NT2/D1 (cell line): ENCODE measurements around the gene OR5D13.
A peak's percentile ranks its signal among the peaks of the same experiment; 100 is the strongest.

ENCODE experiments used
- DNase-seq: peaks from one replicate; pipeline ENCODE4 v3.0.0-alpha.2; 2011; ENCODE audit warnings: low read depth, low spot score
- H3K27me3 ChIP-seq: 2 replicates; pipeline ENCODE4 v1.6.0; 2011; ENCODE audit warnings: mild to moderate bottlenecking; ENCODE audit not compliant: insufficient read length, insufficient read depth
- H3K36me3 ChIP-seq: 2 replicates; pipeline ENCODE4 v1.6.1; 2011; ENCODE audit warnings: mild to moderate bottlenecking, low read length, mixed read lengths; ENCODE audit not compliant: insufficient read depth, insufficient read length
- H3K4me1 ChIP-seq: 2 replicates; pipeline ENCODE4 v1.5.1; 2011; ENCODE audit not compliant: insufficient read depth, insufficient read length
- H3K4me3 ChIP-seq: 2 replicates; pipeline ENCODE4 v1.5.1; 2011; ENCODE audit warnings: low read depth; ENCODE audit not compliant: insufficient read length
- H3K9ac ChIP-seq: 2 replicates; pipeline ENCODE4 v1.6.0; 2011; ENCODE audit warnings: low read depth; ENCODE audit not compliant: insufficient read length
- H3K9me3 ChIP-seq: 2 replicates; pipeline ENCODE4 v1.5.1; 2011; ENCODE audit warnings: mild to moderate bottlenecking, low read length; ENCODE audit not compliant: insufficient read depth
- SUZ12 ChIP-seq: IDR thresholded peaks from 2 replicates; pipeline ENCODE4 v1.6.1; 2011; ENCODE audit not compliant: insufficient read length, insufficient read depth; ENCODE audit errors: extremely low read depth
- YY1 ChIP-seq: IDR thresholded peaks from 2 replicates; pipeline ENCODE4 v1.6.1; 2011; ENCODE audit not compliant: insufficient read length, insufficient read depth
- ZNF274 ChIP-seq: IDR thresholded peaks from 2 replicates; pipeline ENCODE4 v1.6.1; 2011; ENCODE audit warnings: mild to moderate bottlenecking, low read depth, low read length

The OR5D13 gene, protein sequence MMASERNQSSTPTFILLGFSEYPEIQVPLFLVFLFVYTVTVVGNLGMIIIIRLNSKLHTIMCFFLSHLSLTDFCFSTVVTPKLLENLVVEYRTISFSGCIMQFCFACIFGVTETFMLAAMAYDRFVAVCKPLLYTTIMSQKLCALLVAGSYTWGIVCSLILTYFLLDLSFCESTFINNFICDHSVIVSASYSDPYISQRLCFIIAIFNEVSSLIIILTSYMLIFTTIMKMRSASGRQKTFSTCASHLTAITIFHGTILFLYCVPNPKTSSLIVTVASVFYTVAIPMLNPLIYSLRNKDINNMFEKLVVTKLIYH

DNA sequence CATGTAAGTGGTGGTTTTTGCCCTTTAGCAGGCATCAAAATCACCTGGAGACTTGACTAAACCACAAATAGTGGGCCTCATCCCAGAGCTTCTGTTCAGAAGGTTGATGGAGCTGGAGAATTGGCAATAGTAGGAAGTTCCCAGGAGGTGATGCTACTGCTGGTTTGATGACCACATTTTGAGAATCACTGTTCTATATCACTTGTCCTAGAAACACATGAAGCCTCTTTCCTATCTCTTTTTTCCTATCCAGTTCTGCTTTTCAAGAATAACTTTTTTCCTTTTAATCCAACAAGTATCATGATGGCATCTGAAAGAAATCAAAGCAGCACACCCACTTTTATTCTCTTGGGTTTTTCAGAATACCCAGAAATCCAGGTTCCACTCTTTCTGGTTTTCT lies at the start of gene OR5D13:
Gene OR5D13 (plus strand): TSS at position 301 of the 400 bp plus-strand sequence. CDS start 0 bp downstream, at position 301.
- Histone ChIP-seq H3K4me3 (no peak within 1 kb of the TSS), H3K9me3 (no peaks in the 10 kb centered on the region), H3K36me3 (no peaks in the 10 kb centered on the region), H3K4me1 (no peaks in the 10 kb centered on the region), H3K27me3 (no peaks in the 10 kb centered on the region), H3K9ac (no peak within 1 kb of the TSS)
- no peak for DNase-seq
- TF ChIP-seq YY1 (no peak), SUZ12 (no peak)

DNA sequence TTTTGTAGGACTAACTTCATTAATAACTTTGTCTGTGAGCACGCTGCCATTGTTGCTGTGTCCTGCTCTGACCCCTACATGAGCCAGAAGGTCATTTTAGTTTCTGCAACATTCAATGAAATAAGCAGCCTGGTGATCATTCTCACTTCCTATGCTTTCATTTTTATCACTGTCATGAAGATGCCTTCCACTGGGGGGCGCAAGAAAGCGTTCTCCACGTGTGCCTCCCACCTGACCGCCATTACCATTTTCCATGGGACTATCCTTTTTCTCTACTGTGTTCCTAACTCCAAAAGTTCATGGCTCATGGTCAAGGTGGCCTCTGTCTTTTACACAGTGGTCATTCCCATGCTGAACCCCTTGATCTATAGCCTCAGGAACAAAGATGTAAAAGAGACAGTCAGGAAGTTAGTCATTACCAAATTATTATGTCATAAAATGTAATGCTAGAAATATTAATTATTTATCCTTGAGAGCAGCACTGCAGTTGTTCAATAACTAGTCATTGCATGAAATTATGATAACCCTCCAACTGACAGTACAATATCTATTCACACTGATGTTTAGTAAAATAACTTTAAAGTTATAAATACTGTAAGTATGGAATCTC lies 46.4 kb upstream of the OR5D13 start:
- Histone ChIP-seq H3K4me3 (no peak overlapping the region), H3K4me1 (no peaks in the 10 kb centered on the region), H3K27me3 (no peaks in the 10 kb centered on the region), H3K9me3 (no peaks in the 10 kb centered on the region), H3K9ac (no peak overlapping the region), H3K36me3 (no peaks in the 10 kb centered on the region)
- DNase-seq = peak; percentile 33
- TF ChIP-seq ZNF274 (no peak), SUZ12 (no peak), YY1 (no peak)

DNA sequence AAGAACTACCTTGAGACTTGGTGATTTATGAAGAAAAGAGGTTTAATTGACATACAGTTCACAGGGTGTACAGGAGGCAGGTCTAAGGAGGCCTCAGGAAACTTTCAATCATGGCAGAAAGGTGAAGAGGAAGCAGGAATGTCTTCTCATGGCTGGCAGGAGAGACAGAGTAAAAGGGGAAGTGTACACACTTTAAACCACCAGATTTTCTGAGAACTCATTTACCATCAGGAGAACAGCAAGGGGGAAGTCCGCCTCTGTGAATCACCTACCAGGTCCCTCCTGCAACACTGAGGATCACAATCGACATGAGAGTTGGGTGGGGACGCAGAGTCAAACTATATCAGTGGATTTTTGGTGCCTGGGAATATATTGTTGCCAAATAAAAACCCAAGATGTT lies 40.3 kb upstream of the OR5D13 start:
- H3K9ac ChIP-seq = no peak overlapping the region
- DNase-seq = no peak
- no peak for TF ChIP-seq SUZ12
- no peak for TF ChIP-seq ZNF274
- TF ChIP-seq YY1 = no peak
- H3K27me3 ChIP-seq = no peaks in the 10 kb centered on the region
- no peaks in the 10 kb centered on the region for H3K9me3 ChIP-seq
- no peak overlapping the region for H3K4me3 ChIP-seq
- H3K4me1 ChIP-seq = no peaks in the 10 kb centered on the region
- H3K36me3 ChIP-seq = no peaks in the 10 kb centered on the region

DNA sequence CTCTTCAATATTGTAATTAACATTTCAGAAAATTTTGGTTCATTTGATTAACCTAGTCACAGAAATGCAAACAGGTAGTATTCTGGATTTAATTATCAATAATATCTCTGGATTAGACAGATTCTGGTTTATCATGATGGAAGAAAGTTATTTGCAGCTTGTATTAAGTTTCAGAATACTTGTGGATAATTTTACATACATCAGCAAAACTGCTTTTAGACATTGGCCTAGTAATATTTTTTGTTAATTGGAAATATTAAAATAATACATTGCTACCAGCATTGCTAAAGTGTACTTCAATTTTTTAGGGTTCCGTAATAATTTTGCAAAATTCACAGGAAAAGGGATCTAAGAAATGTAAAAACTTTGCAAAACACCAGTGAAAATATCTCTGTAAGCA lies 18.4 kb downstream of the OR5D13 start:
- no peak overlapping the region for H3K4me3 ChIP-seq
- no peaks in the 10 kb centered on the region for H3K36me3 ChIP-seq
- H3K27me3 ChIP-seq = no peaks in the 10 kb centered on the region
- no peaks in the 10 kb centered on the region for H3K4me1 ChIP-seq
- TF ChIP-seq SUZ12 (no peak), YY1 (no peak), ZNF274 (no peak)
- no peak for DNase-seq
- no peak overlapping the region for H3K9ac ChIP-seq
- H3K9me3 ChIP-seq = no peaks in the 10 kb centered on the region

DNA sequence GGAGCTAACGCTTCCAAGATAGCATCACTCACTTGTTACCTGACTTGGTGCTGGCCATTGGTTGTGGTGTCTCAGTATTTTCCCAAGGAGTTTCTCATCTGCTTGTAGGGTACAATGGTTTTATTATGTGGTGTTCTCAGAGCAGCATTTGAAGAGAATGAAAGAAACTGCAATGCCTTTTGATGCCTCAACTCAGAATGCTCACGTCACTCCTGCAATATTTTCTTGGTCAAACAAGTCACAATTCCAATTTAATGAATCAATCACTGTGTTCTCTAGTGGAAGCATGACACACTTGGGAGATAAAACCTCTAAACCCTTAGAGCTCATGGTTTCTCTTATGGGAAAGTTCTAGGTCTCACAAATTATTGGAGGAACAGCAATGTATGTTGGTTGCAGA lies 20.1 kb downstream of the OR5D13 start:
- no peaks in the 10 kb centered on the region for H3K4me1 ChIP-seq
- no peak for TF ChIP-seq ZNF274
- TF ChIP-seq YY1 = no peak
- no peak for TF ChIP-seq SUZ12
- no peaks in the 10 kb centered on the region for H3K36me3 ChIP-seq
- H3K9ac ChIP-seq = no peak overlapping the region
- no peak for DNase-seq
- H3K4me3 ChIP-seq = no peak overlapping the region
- no peaks in the 10 kb centered on the region for H3K9me3 ChIP-seq
- no peaks in the 10 kb centered on the region for H3K27me3 ChIP-seq

DNA sequence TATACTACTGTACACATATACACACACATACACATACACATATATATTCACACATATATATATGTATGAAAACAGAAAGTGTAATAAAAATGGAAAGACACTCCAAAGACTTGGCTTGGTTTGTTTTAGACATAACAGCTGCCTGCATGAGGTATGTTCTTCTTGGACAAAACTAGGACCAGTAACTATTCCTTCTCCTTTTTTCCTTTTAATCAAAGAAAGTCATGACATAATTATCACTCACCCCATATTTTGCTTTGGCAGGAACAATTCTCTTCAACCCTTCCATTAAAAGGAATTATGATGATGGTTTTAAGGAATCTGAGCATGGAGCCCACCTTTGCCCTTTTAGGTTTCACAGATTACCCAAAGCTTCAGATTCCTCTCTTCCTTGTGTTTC lies 22.0 kb downstream of the OR5D13 start, which contains the start of gene OR5D14:
Gene OR5D14 (plus strand): TSS at position 301 of the 400 bp plus-strand sequence. CDS start 0 bp downstream, at position 301.
- no peak within 1 kb of the TSS for H3K4me3 ChIP-seq
- no peaks in the 10 kb centered on the region for H3K36me3 ChIP-seq
- TF ChIP-seq ZNF274 = no peak
- no peaks in the 10 kb centered on the region for H3K9me3 ChIP-seq
- H3K27me3 ChIP-seq = no peaks in the 10 kb centered on the region
- no peaks in the 10 kb centered on the region for H3K4me1 ChIP-seq
- H3K9ac ChIP-seq = no peak within 1 kb of the TSS
- DNase-seq = no peak

DNA sequence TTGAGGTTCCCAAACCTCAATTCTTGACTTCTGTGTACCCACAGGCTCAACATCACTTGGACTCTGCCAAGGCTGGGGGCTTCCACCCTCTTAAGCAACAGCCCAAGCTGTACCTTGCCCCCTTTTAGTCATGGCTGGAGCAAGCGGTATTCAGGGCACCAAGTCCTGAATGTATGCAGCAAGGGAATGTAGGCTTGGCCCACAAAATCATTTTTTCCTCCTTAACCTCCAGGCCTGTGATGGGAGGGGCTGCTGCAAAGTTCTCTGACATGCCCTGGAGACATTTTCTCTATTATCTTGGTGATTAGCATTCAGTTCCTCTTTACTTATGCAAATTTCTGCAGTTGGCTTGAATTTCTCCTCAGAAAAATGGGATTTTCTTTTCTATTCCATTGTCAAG lies 33.0 kb downstream of the OR5D13 start:
- Histone ChIP-seq H3K36me3 (no peaks in the 10 kb centered on the region), H3K4me1 (no peaks in the 10 kb centered on the region), H3K27me3 (no peaks in the 10 kb centered on the region), H3K9ac (no peak overlapping the region), H3K4me3 (no peak overlapping the region), H3K9me3 (peaks cover 31% of the 10 kb centered on the region; the same call in 1 of the 2 replicates)
- DNase-seq = peak; percentile 8
- no peak for TF ChIP-seq SUZ12
- TF ChIP-seq YY1 = no peak
- no peak for TF ChIP-seq ZNF274
